GM21528 (cell line): Measurements from ENCODE around the gene CSRNP3.

Experiments
- ATAC-seq: cut with Tn5 transposase; IDR thresholded peaks from one replicate; pipeline ENCODE4 v1.9.1; 2021; ENCODE audit warnings: mild to moderate bottlenecking, moderate library complexity; ENCODE audit not compliant: unreplicated experiment, low FRiP score

The CSRNP3 gene

GRCh38 chr2:165725421-165725820 is 255.9 kb downstream of the CSRNP3 start:
- no peak for ATAC-seq
